Skeletal muscle tissue (tissue), 4 donors: ENCODE data around the gene PHLPP1. TPM values are rescaled to one million over a fixed set of nuclear protein-coding genes. Genes with fewer than 3 reads are reported as not detected.

Experiments
- H3K27ac ChIP-seq: one replicate; pipeline ENCODE4 v1.7.0; 2013; ENCODE audit warnings: mild to moderate bottlenecking, low read depth, low read length, inconsistent platforms
- H3K27me3 ChIP-seq, 3 donors: one replicate each; pipeline ENCODE4 v1.7.0; 2013; ENCODE audit warnings: low read length in 3 of 3; ENCODE audit not compliant: control insufficient read depth in 3 of 3, insufficient read depth in 3 of 3
- H3K36me3 ChIP-seq, 3 donors: one replicate each; pipeline ENCODE4 v1.7.0; 2013; ENCODE audit warnings: low read length in 3 of 3; ENCODE audit not compliant: control insufficient read depth in 3 of 3, insufficient read depth in 3 of 3
- H3K4me1 ChIP-seq, 3 donors: one replicate each; pipeline ENCODE4 v1.7.0; 2013; ENCODE audit warnings: low read length in 3 of 3, mild to moderate bottlenecking in 3 of 3; ENCODE audit not compliant: control insufficient read depth in 3 of 3, insufficient read depth in 3 of 3
- H3K4me3 ChIP-seq, 3 donors: one replicate each; pipeline ENCODE4 v1.7.0; 2013; ENCODE audit warnings: low read length in 3 of 3
- H3K9ac ChIP-seq, 3 donors: one replicate each; pipeline ENCODE4 v1.7.0; 2013; ENCODE audit warnings: low read length in 3 of 3, mild to moderate bottlenecking in 3 of 3, moderate library complexity in 2 of 3, low read depth in 1 of 3
- H3K9me3 ChIP-seq, 3 donors: one replicate each; pipeline ENCODE4 v1.7.0; 2013; ENCODE audit warnings: low read length in 3 of 3; ENCODE audit not compliant: control insufficient read depth in 3 of 3
- total RNA-seq: library from RNA; depleted of rRNA; stranded (reverse); fragments of >200 nt; gene quantifications from one replicate; pipeline ENCODE4 v1.2.3, GENCODE V29; 2014
- donor health status: Osteomylitis.

Gene PHLPP1
- 11.5 TPM for total RNA-seq

GRCh38 chr18:62715436-62715758, at the start of gene PHLPP1:
Gene PHLPP1 (plus strand): TSS chr18:62715541. CDS start chr18:62715684, 143 bp downstream.
- peak within 1 kb of the TSS; percentile 83 for H3K27ac ChIP-seq
- peaks cover 10 to 21% (median 11%) of the 10 kb centered on the region in 3 donors for H3K4me1 ChIP-seq
- no peaks in the 10 kb centered on the region for H3K9me3 ChIP-seq
- peak within 1 kb of the TSS; percentile 72 to 79 (median 78) for H3K4me3 ChIP-seq
- H3K27me3 ChIP-seq = no peaks in the 10 kb centered on the region
- no peaks in the 10 kb centered on the region for H3K36me3 ChIP-seq
- peak within 1 kb of the TSS; percentile 67 to 80 (median 71) for H3K9ac ChIP-seq

GRCh38 chr18:62669225-62669624, 46.1 kb upstream of the PHLPP1 start:
- H3K27ac ChIP-seq = no peak overlapping the region
- no peaks in the 10 kb centered on the region for H3K36me3 ChIP-seq
- H3K9ac ChIP-seq = no peak overlapping the region
- no peaks in the 10 kb centered on the region for H3K27me3 ChIP-seq
- peaks cover 0 to 2% (median 0%) of the 10 kb centered on the region in 3 donors for H3K4me1 ChIP-seq
- H3K4me3 ChIP-seq = no peak overlapping the region
- H3K9me3 ChIP-seq = no peaks in the 10 kb centered on the region

DNA sequence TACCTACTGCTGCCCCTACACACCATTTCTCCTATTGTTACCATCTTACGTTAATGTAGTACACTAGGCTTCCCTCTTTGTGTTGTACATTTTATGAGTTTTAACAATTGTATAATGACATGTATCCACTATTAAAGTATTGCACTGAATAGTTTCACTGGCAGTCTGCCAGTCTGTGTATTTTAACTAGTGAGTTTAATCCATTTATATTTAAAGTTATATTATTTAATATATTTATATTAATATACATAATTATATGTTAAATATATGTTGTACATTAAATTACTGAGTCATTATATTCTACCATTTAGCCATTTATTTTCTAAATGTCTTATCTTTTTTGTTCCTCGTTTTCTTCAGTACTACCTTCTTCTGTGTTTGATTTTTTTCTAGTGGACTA, 44.8 kb upstream of the PHLPP1 start:
- Histone ChIP-seq H3K36me3 (no peaks in the 10 kb centered on the region), H3K9ac (no peak overlapping the region), H3K9me3 (no peaks in the 10 kb centered on the region), H3K27me3 (no peaks in the 10 kb centered on the region), H3K4me3 (no peak overlapping the region), H3K4me1 (no peaks in the 10 kb centered on the region), H3K27ac (no peak overlapping the region)

DNA sequence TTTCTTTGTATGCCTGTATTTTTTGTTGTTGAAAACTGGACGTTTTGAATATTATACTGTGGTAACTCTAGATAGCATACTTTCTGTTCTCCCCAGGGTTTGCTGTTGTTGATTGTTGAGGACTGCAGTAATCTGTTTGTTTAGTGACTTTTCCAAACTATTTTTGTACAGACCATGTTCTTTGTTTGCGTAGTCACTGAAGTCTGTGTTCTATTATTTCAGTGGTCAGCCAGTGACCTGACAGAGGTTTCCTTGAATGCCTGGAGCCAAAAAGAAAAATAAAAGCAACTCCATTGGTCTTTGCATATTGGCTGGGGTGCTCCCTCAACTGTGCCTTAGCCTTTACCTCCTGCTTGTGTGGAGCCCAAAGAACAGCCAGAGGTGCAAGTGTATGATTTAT, 42.7 kb upstream of the PHLPP1 start:
- Histone ChIP-seq H3K27ac (no peak overlapping the region), H3K9me3 (no peaks in the 10 kb centered on the region), H3K4me1 (no peaks in the 10 kb centered on the region), H3K9ac (no peak overlapping the region), H3K36me3 (no peaks in the 10 kb centered on the region), H3K4me3 (no peak overlapping the region), H3K27me3 (no peaks in the 10 kb centered on the region)

DNA sequence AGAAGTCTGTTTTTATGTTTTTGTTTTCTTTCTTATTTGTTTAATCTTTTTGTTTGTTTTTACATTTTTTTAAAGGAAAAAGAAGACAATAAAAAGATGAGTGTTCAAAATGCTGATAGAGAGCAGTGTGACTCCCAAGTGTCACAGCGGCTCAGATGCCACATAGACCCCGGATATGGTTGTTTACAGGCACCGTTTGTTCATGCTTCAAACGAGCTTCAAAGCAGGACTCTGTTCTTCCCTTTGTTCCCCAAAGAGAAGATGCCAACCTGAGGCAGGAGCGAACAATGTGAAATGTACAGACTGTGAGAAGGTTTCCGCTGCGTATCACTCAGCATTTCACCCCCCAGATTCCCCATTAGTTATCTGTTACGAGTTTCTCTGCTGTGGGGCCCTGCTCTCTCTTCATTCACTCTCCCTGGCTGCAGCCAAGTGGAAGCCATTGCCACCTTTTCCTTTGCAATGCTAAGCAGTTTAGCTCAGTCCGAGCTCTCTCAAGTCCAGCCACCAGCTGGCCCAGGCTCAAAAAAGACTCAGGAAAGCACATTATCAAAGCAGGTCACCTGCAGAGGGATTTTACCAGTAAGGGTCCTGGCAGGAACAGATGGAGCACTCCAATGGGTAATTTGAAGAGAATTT, 36.4 kb upstream of the PHLPP1 start:
- Histone ChIP-seq H3K27ac (no peak overlapping the region), H3K27me3 (no peaks in the 10 kb centered on the region), H3K4me3 (no peak overlapping the region), H3K36me3 (no peaks in the 10 kb centered on the region), H3K9me3 (no peaks in the 10 kb centered on the region), H3K9ac (no peak overlapping the region), H3K4me1 (no peaks in the 10 kb centered on the region)

DNA sequence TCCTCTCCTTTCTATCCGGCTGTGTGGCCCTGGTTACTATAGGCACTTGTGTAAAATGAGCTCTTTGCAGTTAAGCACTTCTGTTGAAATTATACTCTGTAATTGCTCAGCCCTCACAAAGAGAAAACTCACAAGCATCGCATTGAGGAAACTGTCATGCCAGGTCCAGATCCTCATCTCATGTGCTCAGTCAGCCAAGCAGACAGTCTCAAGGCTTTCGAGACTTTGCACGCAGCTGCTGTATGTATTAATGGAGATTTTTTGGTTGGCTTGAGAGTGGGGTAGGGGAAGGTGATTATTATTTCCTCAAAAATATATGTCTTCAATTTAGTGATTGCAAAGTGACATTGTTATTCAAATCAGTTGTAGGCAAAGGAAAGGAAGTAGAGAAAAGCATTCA, 33.0 kb upstream of the PHLPP1 start:
- Histone ChIP-seq H3K9ac (no peak overlapping the region), H3K9me3 (no peaks in the 10 kb centered on the region)

DNA sequence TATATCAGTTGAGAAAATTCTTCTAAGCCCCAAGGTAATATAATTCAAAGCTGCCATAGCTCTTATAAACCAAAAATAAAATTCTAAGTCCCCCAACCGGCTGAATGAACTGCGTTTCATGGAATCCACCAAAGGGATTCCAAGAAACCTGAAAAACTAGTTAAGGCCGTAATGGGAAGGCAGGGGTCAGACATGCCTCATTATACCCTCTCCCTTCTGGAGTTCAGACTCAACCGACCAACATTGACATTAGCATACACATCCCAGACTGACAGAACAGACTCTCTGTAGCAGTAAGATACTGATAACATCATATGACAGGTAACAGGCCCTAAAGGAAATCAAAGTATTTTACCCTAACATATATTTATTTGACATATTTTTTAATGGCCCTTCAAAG, 31.4 kb upstream of the PHLPP1 start:
- Histone ChIP-seq H3K27ac (no peak overlapping the region), H3K36me3 (no peaks in the 10 kb centered on the region), H3K4me3 (no peak overlapping the region)

More for the DNA sequence above, 33.0 kb upstream of the PHLPP1 start:
- no peak overlapping the region for H3K27ac ChIP-seq
- no peaks in the 10 kb centered on the region for H3K36me3 ChIP-seq
- no peaks in the 10 kb centered on the region for H3K27me3 ChIP-seq
- H3K4me1 ChIP-seq = no peaks in the 10 kb centered on the region
- H3K4me3 ChIP-seq = no peak overlapping the region

GRCh38 chr18:62688743-62689317, 26.5 kb upstream of the PHLPP1 start:
- Histone ChIP-seq H3K27me3 (no peaks in the 10 kb centered on the region), H3K9me3 (peaks cover 3 to 10% (median 6%) of the 10 kb centered on the region in 3 donors), H3K4me3 (no peak overlapping the region), H3K27ac (no peak overlapping the region), H3K9ac (no peak overlapping the region), H3K4me1 (peaks cover 0 to 4% (median 2%) of the 10 kb centered on the region in 3 donors), H3K36me3 (no peaks in the 10 kb centered on the region)

More for the DNA sequence above, 31.4 kb upstream of the PHLPP1 start:
- no peak overlapping the region for H3K9ac ChIP-seq
- no peaks in the 10 kb centered on the region for H3K27me3 ChIP-seq
- H3K9me3 ChIP-seq = peaks cover 0 to 6% (median 3%) of the 10 kb centered on the region in 3 donors
- no peaks in the 10 kb centered on the region for H3K4me1 ChIP-seq

- Histone ChIP-seq H3K9me3 (peaks cover 3 to 10% (median 6%) of the 10 kb centered on the region in 3 donors), H3K4me1 (peaks cover 0 to 4% (median 2%) of the 10 kb centered on the region in 3 donors), H3K4me3 (peak overlapping the region in 2 of 3 donors; percentile 49 to 57), H3K9ac (peak overlapping the region in 1 of 3 donors; percentile 20), H3K27ac (no peak overlapping the region), H3K27me3 (no peaks in the 10 kb centered on the region), H3K36me3 (no peaks in the 10 kb centered on the region)
Observed at GRCh38 chr18:62690236-62690815, 25.0 kb upstream of the PHLPP1 start.

- Histone ChIP-seq H3K27me3 (no peaks in the 10 kb centered on the region), H3K9me3 (peaks cover 3 to 4% (median 3%) of the 10 kb centered on the region in 3 donors), H3K9ac (no peak overlapping the region), H3K27ac (no peak overlapping the region), H3K4me3 (no peak overlapping the region), H3K36me3 (no peaks in the 10 kb centered on the region), H3K4me1 (peaks cover 0 to 4% (median 2%) of the 10 kb centered on the region in 3 donors)
Observed at GRCh38 chr18:62693659-62694058, 21.7 kb upstream of the PHLPP1 start.
